Neural progenitor cell (in vitro differentiated cells): Measurements from ENCODE around the gene CD300LF.

ENCODE experiments used
- CTCF ChIP-seq: fragments of 200-600 bp; sonication (generic); IDR thresholded peaks from 2 replicates; pipeline ENCODE4 v1.5.1; 2017; ENCODE audit warnings: antibody characterized with exemption, mild to moderate bottlenecking
- EZH2 ChIP-seq: fragments of 200-600 bp; sonication (generic); IDR thresholded peaks from 2 replicates; pipeline ENCODE4 v1.6.1; 2017; ENCODE audit warnings: antibody characterized with exemption, mild to moderate bottlenecking, moderate library complexity

- TF ChIP-seq CTCF (no peak), EZH2 (no peak)
These were observed 25.6 kb upstream of the CD300LF start for GRCh38 chr17:74738051-74738996.
